ENCODE results near the gene APPL1.

DNA sequence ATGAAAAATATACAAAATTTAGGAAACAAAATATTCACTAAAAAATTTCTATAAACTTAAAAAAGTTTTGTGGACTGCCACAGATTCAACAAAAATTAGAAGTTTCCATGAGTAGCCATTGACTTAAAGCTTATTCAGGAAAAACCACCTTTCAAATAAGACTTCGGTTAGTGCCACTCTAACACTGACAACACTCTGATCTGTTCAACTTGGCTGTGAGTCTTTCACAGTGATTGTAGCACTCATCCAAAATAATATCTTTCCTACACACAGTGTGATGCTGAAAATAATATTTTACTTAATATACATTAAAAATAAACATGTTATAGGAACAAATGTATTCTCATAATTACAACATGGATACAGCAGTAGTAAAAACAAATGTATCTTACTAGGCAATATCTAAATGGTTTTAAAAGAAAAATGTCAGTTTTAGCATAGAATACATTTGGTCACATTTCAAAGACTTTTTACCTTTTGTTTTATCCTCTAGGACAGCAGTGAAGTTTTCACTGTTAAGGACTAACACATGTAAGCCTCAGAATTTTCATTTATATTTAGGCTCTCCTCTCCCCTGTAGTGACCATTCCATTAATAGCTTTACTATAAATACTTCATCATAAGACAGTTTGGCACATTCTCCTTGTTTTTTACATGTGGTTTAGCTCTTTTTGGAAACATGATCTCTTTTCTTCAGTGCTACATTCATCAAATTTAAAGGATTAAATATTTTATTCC lies 64.8 kb downstream of the APPL1 start, which contains the start of gene ASB14:
- TF ChIP-seq, protein P1, sequence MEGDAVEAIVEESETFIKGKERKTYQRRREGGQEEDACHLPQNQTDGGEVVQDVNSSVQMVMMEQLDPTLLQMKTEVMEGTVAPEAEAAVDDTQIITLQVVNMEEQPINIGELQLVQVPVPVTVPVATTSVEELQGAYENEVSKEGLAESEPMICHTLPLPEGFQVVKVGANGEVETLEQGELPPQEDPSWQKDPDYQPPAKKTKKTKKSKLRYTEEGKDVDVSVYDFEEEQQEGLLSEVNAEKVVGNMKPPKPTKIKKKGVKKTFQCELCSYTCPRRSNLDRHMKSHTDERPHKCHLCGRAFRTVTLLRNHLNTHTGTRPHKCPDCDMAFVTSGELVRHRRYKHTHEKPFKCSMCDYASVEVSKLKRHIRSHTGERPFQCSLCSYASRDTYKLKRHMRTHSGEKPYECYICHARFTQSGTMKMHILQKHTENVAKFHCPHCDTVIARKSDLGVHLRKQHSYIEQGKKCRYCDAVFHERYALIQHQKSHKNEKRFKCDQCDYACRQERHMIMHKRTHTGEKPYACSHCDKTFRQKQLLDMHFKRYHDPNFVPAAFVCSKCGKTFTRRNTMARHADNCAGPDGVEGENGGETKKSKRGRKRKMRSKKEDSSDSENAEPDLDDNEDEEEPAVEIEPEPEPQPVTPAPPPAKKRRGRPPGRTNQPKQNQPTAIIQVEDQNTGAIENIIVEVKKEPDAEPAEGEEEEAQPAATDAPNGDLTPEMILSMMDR (IDR thresholded peaks at IDR 0.05 in 4 of 5, conservative IDR thresholded peaks at IDR 0.05 in 1 of 5), result no peak
- no peak for TF ChIP-seq POLR2A (IDR thresholded peaks at IDR 0.05)

Data from gastrocnemius medialis (tissue), 4 donors.